Smooth muscle cell (in vitro differentiated cells): ENCODE data around the gene WDR37. TPM values are rescaled to one million over a fixed set of nuclear protein-coding genes. Genes with fewer than 3 reads are reported as not detected.

ENCODE experiments used
- DNase-seq: peaks from one replicate; lab custom pipeline; 2025; ENCODE audit not compliant: unreplicated experiment; lab: John Stamatoyannopoulos, UW
- H2AFZ ChIP-seq: fragments of 200-600 bp; sonication (generic); 2 replicates; pipeline ENCODE4 v1.6.0; 2016; ENCODE audit warnings: antibody characterized with exemption, low read depth, mild to moderate bottlenecking
- H3F3A ChIP-seq: fragments of 200-600 bp; sonication (generic); 2 replicates; pipeline ENCODE4 v1.6.0; 2017; ENCODE audit warnings: antibody characterized with exemption, low read depth
- H3K27ac ChIP-seq: fragments of 200-600 bp; sonication (generic); 2 replicates; pipeline ENCODE4 v1.5.1; 2016; ENCODE audit warnings: low read depth, mild to moderate bottlenecking
- H3K27me3 ChIP-seq: fragments of 200-600 bp; sonication (generic); 2 replicates; pipeline ENCODE4 v1.6.1; 2016; ENCODE audit warnings: low read depth, mild to moderate bottlenecking
- H3K36me3 ChIP-seq: fragments of 200-600 bp; sonication (generic); 2 replicates; pipeline ENCODE4 v1.5.1; 2016; ENCODE audit warnings: low read depth
- H3K4me1 ChIP-seq: fragments of 200-600 bp; sonication (generic); 2 replicates; pipeline ENCODE4 v1.5.1; 2016; ENCODE audit warnings: low read depth
- H3K4me2 ChIP-seq: fragments of 200-600 bp; sonication (generic); 2 replicates; pipeline ENCODE4 v1.6.0; 2016; ENCODE audit warnings: mild to moderate bottlenecking
- H3K4me3 ChIP-seq: fragments of 200-600 bp; sonication (generic); 2 replicates; pipeline ENCODE4 v1.5.1; 2016; ENCODE audit warnings: mild to moderate bottlenecking
- H3K79me2 ChIP-seq: fragments of 200-600 bp; sonication (generic); 2 replicates; pipeline ENCODE4 v1.6.0; 2016; ENCODE audit warnings: low read depth, mild to moderate bottlenecking
- H3K9ac ChIP-seq: fragments of 200-600 bp; sonication (generic); 2 replicates; pipeline ENCODE4 v1.6.0; 2016; ENCODE audit warnings: low read depth
- H3K9me3 ChIP-seq: fragments of 200-600 bp; sonication (generic); replicated peaks from 2 replicates; pipeline ENCODE4 v1.5.1; 2016; ENCODE audit warnings: low read depth
- H4K20me1 ChIP-seq: fragments of 200-600 bp; sonication (generic); 2 replicates; pipeline ENCODE4 v1.6.0; 2016; ENCODE audit warnings: low read depth
- WGBS: methylation state at CpG from one replicate; pipeline ENCODE4 v1.1.7; 2016; ENCODE audit warnings: low lambda C conversion rate; 5-methylcytosine and 5-hydroxymethylcytosine counted together
- polyA plus RNA-seq: library from polyadenylated mRNA; unstranded; fragments of >200 nt; fragmentation: Nextera tagmentation; extraction: Ambion mirVana; gene quantifications from 2 replicates; pipeline ENCODE4 v1.2.1, GENCODE V29; 2016
- total RNA-seq: library from RNA; depleted of rRNA; stranded (reverse); fragments of >200 nt; gene quantifications from 2 replicates; pipeline ENCODE4 v1.2.3, GENCODE V29; 2014
- TF ChIP-seq, protein P1 (sequence below): fragments of 200-600 bp; sonication (generic); IDR thresholded peaks from 2 replicates; pipeline ENCODE4 v1.5.1; 2017; ENCODE audit warnings: borderline replicate concordance, mild to moderate bottlenecking, antibody characterized with exemption; ENCODE audit not compliant: insufficient read depth, poor library complexity, severe bottlenecking

WDR37 gene
- total and polyA plus RNA-seq, 2 experiments from 2014 or later, result 10.5 to 10.7 TPM

DNA sequence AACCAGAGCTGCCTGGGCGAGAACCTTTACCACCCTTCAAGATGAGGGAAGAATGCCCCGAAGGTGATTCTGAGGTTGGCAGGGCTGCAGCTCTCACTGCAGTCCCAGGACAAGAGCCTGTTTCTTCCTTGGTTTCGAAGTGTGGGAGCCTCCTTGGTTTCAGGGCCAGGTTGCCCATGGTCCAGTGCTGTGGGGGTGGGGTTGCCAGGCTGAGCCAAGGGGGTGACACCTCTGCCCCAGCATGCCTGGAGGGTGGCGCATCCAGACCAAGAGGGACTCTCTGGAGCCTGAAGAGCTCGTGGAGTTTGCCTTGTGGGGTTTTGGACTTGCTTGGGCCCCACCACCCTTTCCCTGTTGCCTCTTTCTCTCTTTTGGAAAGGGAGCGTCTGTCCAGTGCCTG, 41.3 kb downstream of the WDR37 start:
- no peak overlapping the region for H3K4me2 ChIP-seq
- H3K27me3 ChIP-seq, result no peaks in the 10 kb centered on the region
- TF ChIP-seq, protein P1, sequence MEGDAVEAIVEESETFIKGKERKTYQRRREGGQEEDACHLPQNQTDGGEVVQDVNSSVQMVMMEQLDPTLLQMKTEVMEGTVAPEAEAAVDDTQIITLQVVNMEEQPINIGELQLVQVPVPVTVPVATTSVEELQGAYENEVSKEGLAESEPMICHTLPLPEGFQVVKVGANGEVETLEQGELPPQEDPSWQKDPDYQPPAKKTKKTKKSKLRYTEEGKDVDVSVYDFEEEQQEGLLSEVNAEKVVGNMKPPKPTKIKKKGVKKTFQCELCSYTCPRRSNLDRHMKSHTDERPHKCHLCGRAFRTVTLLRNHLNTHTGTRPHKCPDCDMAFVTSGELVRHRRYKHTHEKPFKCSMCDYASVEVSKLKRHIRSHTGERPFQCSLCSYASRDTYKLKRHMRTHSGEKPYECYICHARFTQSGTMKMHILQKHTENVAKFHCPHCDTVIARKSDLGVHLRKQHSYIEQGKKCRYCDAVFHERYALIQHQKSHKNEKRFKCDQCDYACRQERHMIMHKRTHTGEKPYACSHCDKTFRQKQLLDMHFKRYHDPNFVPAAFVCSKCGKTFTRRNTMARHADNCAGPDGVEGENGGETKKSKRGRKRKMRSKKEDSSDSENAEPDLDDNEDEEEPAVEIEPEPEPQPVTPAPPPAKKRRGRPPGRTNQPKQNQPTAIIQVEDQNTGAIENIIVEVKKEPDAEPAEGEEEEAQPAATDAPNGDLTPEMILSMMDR, result no peak
- H3K79me2 ChIP-seq, result no peaks in the 10 kb centered on the region
- WGBS, result 99% methylated on average over 6 of the region's 6 CpGs
- H3K9me3 ChIP-seq, result no peaks in the 10 kb centered on the region
- peaks cover 54% of the 10 kb centered on the region for H4K20me1 ChIP-seq
- H3K27ac ChIP-seq, result no peak overlapping the region
- H3F3A ChIP-seq, result no peaks in the 10 kb centered on the region
- no peak overlapping the region for H3K4me3 ChIP-seq
- no peak overlapping the region for H3K9ac ChIP-seq
- H3K4me1 ChIP-seq, result no peaks in the 10 kb centered on the region
- no peak overlapping the region for H2AFZ ChIP-seq
- H3K36me3 ChIP-seq, result peaks cover 3% of the 10 kb centered on the region
- no peak for DNase-seq

DNA sequence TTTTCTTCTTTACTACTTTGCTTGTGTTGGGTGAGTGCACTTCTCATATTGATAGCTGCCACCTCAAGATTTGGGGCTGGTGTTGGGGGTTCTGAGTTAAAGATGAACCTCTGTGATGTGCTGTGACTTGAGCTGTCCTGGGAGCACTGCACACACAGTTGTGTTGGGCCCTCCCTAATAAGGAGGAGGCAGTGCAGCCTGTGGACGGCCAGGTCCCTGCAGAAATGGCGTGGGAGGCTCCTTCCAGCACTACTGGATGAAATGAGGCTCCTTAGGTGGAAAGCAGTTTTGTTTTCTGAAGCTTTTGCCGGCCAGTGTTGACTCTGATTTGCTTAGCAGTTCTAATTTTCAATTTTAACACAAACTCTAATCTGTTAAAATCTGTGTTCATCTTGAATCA, 44.0 kb downstream of the WDR37 start:
- no peaks in the 10 kb centered on the region for H3K4me1 ChIP-seq
- no peaks in the 10 kb centered on the region for H3F3A ChIP-seq
- H3K79me2 ChIP-seq, result no peaks in the 10 kb centered on the region
- H2AFZ ChIP-seq, result no peak overlapping the region
- DNase-seq, result no peak
- H3K27me3 ChIP-seq, result no peaks in the 10 kb centered on the region
- H3K9me3 ChIP-seq, result no peaks in the 10 kb centered on the region
- peaks cover 63% of the 10 kb centered on the region for H4K20me1 ChIP-seq
- TF ChIP-seq, protein P1, result no peak
- H3K27ac ChIP-seq, result no peak overlapping the region
- H3K4me3 ChIP-seq, result no peak overlapping the region
- peaks cover 5% of the 10 kb centered on the region for H3K36me3 ChIP-seq
- no peak overlapping the region for H3K9ac ChIP-seq
- H3K4me2 ChIP-seq, result no peak overlapping the region
- WGBS, result 60% methylated on average over 3 of the region's 3 CpGs

DNA sequence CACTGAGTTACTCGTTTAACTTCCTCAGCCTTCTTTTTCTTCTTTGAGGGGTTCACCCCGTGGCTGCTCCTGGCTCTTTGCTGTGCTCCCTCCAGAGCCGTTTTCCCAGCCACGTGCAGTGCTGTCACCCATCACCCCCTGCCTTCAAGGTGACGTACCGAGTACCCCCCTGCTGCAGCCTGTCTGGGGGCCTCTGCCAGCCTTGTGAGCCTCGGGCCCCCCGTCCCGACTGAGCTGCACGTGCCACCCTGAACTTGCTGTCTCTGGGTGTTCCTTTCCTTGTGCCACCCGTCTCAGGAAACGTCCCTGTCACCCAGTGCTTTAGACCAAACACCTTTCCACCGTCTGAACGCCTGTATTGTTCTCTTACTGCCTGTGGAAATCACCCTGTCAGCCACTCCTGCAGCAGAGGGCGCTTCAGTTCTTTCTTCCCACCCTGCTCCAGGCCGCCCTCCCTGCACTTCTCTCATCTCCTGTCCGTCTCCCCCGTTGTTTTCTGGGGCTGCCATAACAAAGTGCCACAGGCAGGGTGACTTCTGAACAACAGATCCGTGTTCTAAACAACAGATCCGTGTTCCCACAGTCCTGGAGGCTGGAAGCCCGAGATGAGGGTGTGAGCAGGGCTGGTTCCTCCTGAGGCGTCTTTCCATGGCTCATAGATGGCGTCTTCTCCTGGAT, 44.6 kb downstream of the WDR37 start:
- Histone ChIP-seq H3K79me2 (no peaks in the 10 kb centered on the region), H3K27me3 (no peaks in the 10 kb centered on the region), H3F3A (no peaks in the 10 kb centered on the region), H3K9ac (no peak overlapping the region), H3K9me3 (no peaks in the 10 kb centered on the region), H3K36me3 (peaks cover 7% of the 10 kb centered on the region), H3K4me3 (no peak overlapping the region), H3K4me2 (no peak overlapping the region), H2AFZ (no peak overlapping the region), H4K20me1 (peaks cover 63% of the 10 kb centered on the region), H3K27ac (no peak overlapping the region), H3K4me1 (no peaks in the 10 kb centered on the region)
- WGBS, result 73% methylated on average over 23 of the region's 23 CpGs
- TF ChIP-seq, protein P1, result no peak
- DNase-seq, result no peak

DNA sequence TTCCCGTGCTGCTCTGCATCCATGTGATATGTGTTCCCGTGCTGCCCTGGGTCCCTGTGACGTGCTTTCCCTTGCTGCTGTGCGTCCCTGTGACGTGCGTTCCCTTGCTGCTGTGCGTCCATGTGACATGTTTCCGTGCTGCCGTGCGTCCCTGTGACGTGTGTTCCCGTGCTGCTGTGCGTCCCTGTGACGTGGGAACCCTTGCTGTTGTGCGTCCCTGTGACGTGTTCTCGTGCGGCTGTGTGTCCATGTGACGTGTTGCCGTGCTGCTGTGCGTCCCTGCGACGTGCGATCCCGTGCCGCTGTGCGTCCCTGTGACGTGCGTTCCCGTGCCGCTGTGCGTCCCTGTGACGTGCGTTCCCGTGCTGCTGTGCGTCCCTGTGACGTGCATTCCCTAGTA, 45.8 kb downstream of the WDR37 start:
- Histone ChIP-seq H4K20me1 (peaks cover 63% of the 10 kb centered on the region), H3K79me2 (no peaks in the 10 kb centered on the region), H3K9ac (no peak overlapping the region), H3K4me1 (no peaks in the 10 kb centered on the region), H3K4me2 (no peak overlapping the region), H3K4me3 (no peak overlapping the region), H3K27ac (no peak overlapping the region), H3K9me3 (no peaks in the 10 kb centered on the region), H2AFZ (no peak overlapping the region), H3K36me3 (peaks cover 4% of the 10 kb centered on the region), H3K27me3 (no peaks in the 10 kb centered on the region), H3F3A (no peaks in the 10 kb centered on the region)
- no peak for DNase-seq
- TF ChIP-seq, protein P1, result no peak
- 98% methylated on average over 37 of the region's 37 CpGs for WGBS
